SU-DHL-6 (cell line): Measurements from ENCODE around the gene FBXW2.

ENCODE experiments used
- H2AFZ ChIP-seq: fragments of 200-600 bp; sonication (generic); 2 replicates; pipeline ENCODE4 v1.6.1; 2014; ENCODE audit warnings: low read depth, mild to moderate bottlenecking, moderate library complexity, mixed read lengths, antibody characterized with exemption, low read length; ENCODE audit not compliant: severe bottlenecking
- H3F3A ChIP-seq: fragments of 200-600 bp; shearing (Covaris generic); 2 replicates; pipeline ENCODE4 v1.6.0; 2016; ENCODE audit warnings: antibody characterized with exemption, mild to moderate bottlenecking; ENCODE audit not compliant: insufficient read depth
- H3K27ac ChIP-seq: fragments of 200-600 bp; sonication (generic); 2 replicates; pipeline ENCODE4 v1.5.1; 2016; ENCODE audit warnings: low read depth, mild to moderate bottlenecking, low read length, moderate library complexity, mixed read lengths
- H3K27me3 ChIP-seq: fragments of 200-600 bp; sonication (generic), shearing (Covaris generic); 2 replicates; pipeline ENCODE4 v1.6.0; 2014; ENCODE audit warnings: mild to moderate bottlenecking, low read length
- H3K36me3 ChIP-seq: fragments of 200-600 bp; sonication (generic); 2 replicates; pipeline ENCODE4 v1.6.1; 2014; ENCODE audit warnings: mild to moderate bottlenecking, low read length, mixed read lengths
- H3K4me2 ChIP-seq: fragments of 300-600, 200-600 bp; shearing (Covaris generic), sonication (generic); 2 replicates; pipeline ENCODE4 v1.6.0; 2014; ENCODE audit warnings: low read length, low read depth, mild to moderate bottlenecking; ENCODE audit not compliant: poor library complexity, severe bottlenecking
- H3K4me3 ChIP-seq: fragments of 200-600 bp; sonication (generic); 2 replicates; pipeline ENCODE4 v1.5.1; 2014; ENCODE audit warnings: antibody characterized with exemption, low read length, mild to moderate bottlenecking, mixed read lengths; ENCODE audit not compliant: insufficient read depth, poor library complexity, severe bottlenecking
- H3K79me2 ChIP-seq: fragments of 200-600 bp; sonication (generic); 2 replicates; pipeline ENCODE4 v1.6.1; 2014; ENCODE audit warnings: mild to moderate bottlenecking, low read length, moderate library complexity; ENCODE audit not compliant: insufficient read depth
- H3K9ac ChIP-seq: fragments of 200-600 bp; sonication (generic); 2 replicates; pipeline ENCODE4 v1.7.0; 2014; ENCODE audit warnings: mild to moderate bottlenecking, low read length
- H3K9me2 ChIP-seq: fragments of 200-600 bp; sonication (generic); replicated peaks from 2 replicates; pipeline ENCODE4 v1.6.1; 2014; ENCODE audit warnings: low read length; ENCODE audit not compliant: insufficient read depth
- H3K9me3 ChIP-seq: fragments of 200-600 bp; sonication (generic); 2 replicates; pipeline ENCODE4 v1.6.1; 2014; ENCODE audit warnings: low read length, mixed read lengths; ENCODE audit not compliant: insufficient read depth
- H4K20me1 ChIP-seq: fragments of 200-600 bp; sonication (generic); 2 replicates; pipeline ENCODE4 v1.6.1; 2014; ENCODE audit warnings: low read depth, mild to moderate bottlenecking, antibody characterized with exemption, low read length, moderate library complexity, mixed read lengths
- CTCF ChIP-seq: fragments of 200-600 bp; sonication (generic); IDR thresholded peaks from one replicate; pipeline ENCODE4 v1.5.1; 2017; ENCODE audit warnings: antibody characterized with exemption, mild to moderate bottlenecking, low read length, moderate library complexity; ENCODE audit not compliant: insufficient read depth, poor library complexity, severe bottlenecking
- EZH2phosphoT487 ChIP-seq: fragments of 200-600 bp; sonication (generic), shearing (Covaris generic); conservative IDR thresholded peaks from 2 replicates; pipeline ENCODE4 v1.6.1; 2018; ENCODE audit warnings: mild to moderate bottlenecking, antibody characterized with exemption, low read length, moderate library complexity, mixed read lengths

FBXW2 gene

DNA sequence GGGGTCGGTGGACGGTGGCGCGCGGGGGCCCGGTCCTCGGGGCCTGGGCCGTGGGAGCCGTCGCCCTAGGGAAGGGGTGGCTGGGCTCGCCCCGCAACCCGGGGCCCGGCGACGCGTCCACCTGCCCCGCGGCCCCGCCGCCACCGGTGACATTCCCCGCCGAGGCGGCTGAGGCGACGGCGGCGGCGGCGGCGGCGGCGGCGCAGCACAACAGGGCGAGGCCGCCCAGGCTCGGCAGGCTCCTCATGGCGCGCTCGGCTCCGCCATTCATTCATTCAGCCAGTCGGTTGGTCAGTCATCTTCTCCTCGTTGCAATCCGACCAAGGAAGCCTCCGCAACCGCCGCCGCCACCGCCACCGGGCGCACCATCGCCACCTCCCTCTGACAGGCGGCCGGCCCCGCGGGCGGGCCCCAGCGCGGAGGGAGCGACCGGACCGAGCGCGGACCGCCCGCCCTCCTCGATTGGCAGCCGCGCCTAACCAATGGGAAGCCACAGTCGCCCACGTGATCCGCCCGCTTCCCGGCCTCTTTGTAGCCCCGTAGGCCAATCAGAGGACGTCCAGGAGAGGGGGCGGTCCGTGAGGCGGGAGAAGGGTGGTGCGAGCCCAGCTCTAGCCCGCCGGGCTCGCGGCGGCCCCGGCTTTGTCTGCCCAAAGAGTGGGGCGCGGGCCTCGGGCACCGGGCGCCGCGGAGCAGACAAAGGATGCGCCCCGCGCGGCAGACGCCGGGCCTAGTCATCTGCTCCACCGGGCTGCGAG lies 78.9 kb downstream of the FBXW2 start, which contains the start of gene MEGF9:
TSS of gene MEGF9 (minus strand) at position 383 of the 758 bp plus-strand sequence. CDS start at position 271, 112 bp downstream.
- Histone ChIP-seq H2AFZ (peak within 1 kb of the TSS; percentile 94), H3K9ac (peak within 1 kb of the TSS; percentile 67), H3F3A (no peaks in the 10 kb centered on the region; the same call in 1 of the 2 replicates), H3K4me2 (peak within 1 kb of the TSS; percentile 73), H3K9me3 (no peaks in the 10 kb centered on the region), H3K4me3 (peak within 1 kb of the TSS; percentile 53), H3K27ac (peak within 1 kb of the TSS; percentile 22; the same call in 1 of the 2 replicates), H4K20me1 (no peaks in the 10 kb centered on the region), H3K9me2 (no peaks in the 10 kb centered on the region), H3K79me2 (no peaks in the 10 kb centered on the region), H3K36me3 (no peaks in the 10 kb centered on the region), H3K27me3 (no peaks in the 10 kb centered on the region)
- TF ChIP-seq EZH2phosphoT487: no peak
- no peak for TF ChIP-seq CTCF

- H2AFZ ChIP-seq: peak overlapping the region; percentile 72
- H3K36me3 ChIP-seq: no peaks in the 10 kb centered on the region
- H3K9ac ChIP-seq: peak overlapping the region; percentile 67
- H3K4me2 ChIP-seq: peak overlapping the region; percentile 67
- H3K9me2 ChIP-seq: no peaks in the 10 kb centered on the region
- no peaks in the 10 kb centered on the region; the same call in 1 of the 2 replicates for H3F3A ChIP-seq
- H3K27ac ChIP-seq: no peak overlapping the region
- no peaks in the 10 kb centered on the region for H3K27me3 ChIP-seq
- H3K79me2 ChIP-seq: no peaks in the 10 kb centered on the region
- no peaks in the 10 kb centered on the region for H4K20me1 ChIP-seq
- TF ChIP-seq EZH2phosphoT487: no peak
- peak overlapping the region; percentile 53 for H3K4me3 ChIP-seq
- no peaks in the 10 kb centered on the region for H3K9me3 ChIP-seq
Measured at GRCh38 chr9:120713257-120714087, 79.7 kb downstream of the FBXW2 start.

DNA sequence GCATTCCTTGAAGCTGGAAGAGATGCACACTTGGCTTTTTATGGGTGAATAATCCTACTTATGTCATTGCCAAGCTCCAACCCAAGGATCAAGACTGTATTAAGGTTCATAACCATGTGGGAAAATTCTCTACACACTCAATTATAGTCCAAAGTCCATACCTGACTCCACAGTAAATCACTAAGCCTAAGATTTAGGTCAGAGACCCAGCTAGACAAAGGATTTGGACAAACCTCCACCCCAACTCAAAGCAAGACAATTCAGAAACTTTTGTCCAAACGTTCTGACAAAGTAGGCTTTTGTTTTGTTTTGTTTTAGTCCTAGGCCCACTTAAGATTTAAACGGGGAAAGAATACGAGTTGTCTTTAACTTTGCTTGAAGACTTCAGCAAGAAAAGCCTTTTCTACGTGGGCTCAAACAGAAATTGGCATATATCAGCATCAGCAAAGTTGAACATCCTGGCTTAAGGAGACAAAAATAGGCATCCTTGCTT lies 80.6 kb downstream of the FBXW2 start:
- Histone ChIP-seq H3K9ac (no peak overlapping the region), H3K4me3 (no peak overlapping the region), H3K36me3 (no peaks in the 10 kb centered on the region), H3K27ac (no peak overlapping the region), H3K79me2 (no peaks in the 10 kb centered on the region), H3K9me3 (no peaks in the 10 kb centered on the region), H3K4me2 (peak overlapping the region; percentile 67), H3K27me3 (no peaks in the 10 kb centered on the region), H2AFZ (no peak overlapping the region), H3K9me2 (no peaks in the 10 kb centered on the region), H3F3A (no peaks in the 10 kb centered on the region; the same call in 1 of the 2 replicates), H4K20me1 (no peaks in the 10 kb centered on the region)
- TF ChIP-seq EZH2phosphoT487 (no peak), CTCF (no peak)
